Esophagus mucosa (tissue), 1 donor: ENCODE results near the gene MRPS15. TPM values are rescaled to one million over a fixed set of nuclear protein-coding genes. Genes with fewer than 3 reads are reported as not detected.
"Not testable (repeated sequence)": the region's sequence is repeated elsewhere in the genome, so short reads cannot be mapped to it uniquely, and the experiment has no call there.

Experiments
- ATAC-seq: fragments of 200-7000 bp; cut with Tn5 transposase; one replicate; pipeline ENCODE4 v1.9.1; 2020
- total RNA-seq: library from RNA; stranded (reverse); gene quantifications from one replicate; pipeline ENCODE4 v1.2.4, GENCODE V29; 2023
- donor health status: DM: yes; HTN: yes; CAD: no.

MRPS15 gene
- total RNA-seq, 1 donor from 2014 or later: 89.4 TPM

GRCh38 chr1:36482724-36483388 is 18.7 kb upstream of the MRPS15 start, which contains the start of gene CSF3R:
Gene CSF3R, minus strand, starts transcription at chr1:36482913. Its CDS starts 3,417 bp downstream, at chr1:36479496.
- no peak for ATAC-seq

DNA sequence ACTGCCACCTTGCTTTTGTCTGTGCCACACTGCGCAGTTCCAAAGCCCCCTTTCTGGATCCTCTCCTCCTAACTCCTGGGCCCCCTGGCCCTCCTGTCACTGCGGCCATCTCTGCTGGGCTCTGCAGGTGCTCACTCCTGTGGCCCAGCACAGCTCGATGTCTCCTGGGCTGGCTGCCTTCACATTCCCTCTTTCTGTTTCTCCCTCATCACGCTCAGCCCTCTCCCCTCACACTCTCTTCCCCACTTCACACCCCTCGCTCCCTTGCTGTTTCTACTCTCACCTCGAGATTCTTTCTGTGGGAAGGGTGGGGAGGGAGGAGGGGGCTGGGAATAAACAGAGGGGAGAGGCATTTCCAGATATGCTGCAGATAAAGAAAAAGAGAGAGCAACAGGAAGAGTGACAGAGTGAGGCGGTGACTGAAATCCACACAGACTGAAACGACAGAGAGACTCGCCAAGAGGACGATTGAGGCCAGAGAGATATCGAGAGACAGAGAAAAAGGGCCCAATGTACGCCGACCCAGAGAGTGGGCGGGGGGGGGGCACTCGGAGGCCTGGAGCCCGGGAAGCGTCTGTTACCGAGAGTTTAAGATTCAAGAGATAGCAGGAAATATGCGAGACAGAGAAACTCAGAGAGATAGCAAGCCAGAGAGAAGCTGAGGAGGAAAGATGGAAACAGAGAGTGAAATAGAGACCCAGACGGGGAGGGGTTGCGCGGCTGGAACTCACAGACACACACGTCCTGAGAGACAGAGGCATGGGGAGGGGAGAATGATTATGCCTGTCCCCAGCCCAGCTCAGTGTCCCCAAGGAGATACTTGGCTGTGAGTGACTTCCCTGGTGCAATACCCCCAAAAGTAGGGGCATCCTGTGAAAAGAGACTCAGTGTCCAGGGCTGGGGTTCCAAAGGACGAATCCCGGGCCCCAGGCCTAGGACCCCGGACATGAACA is 17.9 kb upstream of the MRPS15 start:
- ATAC-seq: no peak

- no peak for ATAC-seq
These were observed 16.9 kb upstream of the MRPS15 start for GRCh38 chr1:36481091-36481490.

- no peak for ATAC-seq
These were observed 16.0 kb upstream of the MRPS15 start for GRCh38 chr1:36480161-36480560.

GRCh38 chr1:36479505-36480051 is 15.4 kb upstream of the MRPS15 start:
- no peak for ATAC-seq

GRCh38 chr1:36477615-36478014 is 13.4 kb upstream of the MRPS15 start:
- ATAC-seq: not testable (repeated sequence)

GRCh38 chr1:36476945-36477344 is 12.8 kb upstream of the MRPS15 start:
- ATAC-seq: no peak

- no peak for ATAC-seq
These were observed 11.9 kb upstream of the MRPS15 start for GRCh38 chr1:36475910-36476604.

DNA sequence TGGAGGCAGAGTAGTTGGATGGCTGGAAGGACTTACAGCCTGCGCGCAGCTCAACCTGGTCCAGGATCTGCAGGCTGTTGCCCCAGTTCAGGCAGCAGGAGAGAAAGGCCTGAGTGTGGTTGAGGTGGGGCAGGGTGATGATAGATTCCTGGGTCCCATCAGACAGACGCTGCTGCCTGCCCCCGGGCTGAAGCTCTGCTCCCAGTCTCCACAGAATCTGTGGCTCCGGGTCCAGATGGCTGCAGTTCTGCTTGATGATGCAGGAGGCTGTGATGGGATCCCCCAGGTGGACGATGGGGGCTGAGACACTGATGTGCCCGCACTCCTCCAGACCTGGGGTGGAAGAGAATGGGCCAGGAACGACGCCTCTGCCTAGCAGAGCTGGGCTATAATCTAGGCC is 11.2 kb upstream of the MRPS15 start:
- no peak for ATAC-seq

DNA sequence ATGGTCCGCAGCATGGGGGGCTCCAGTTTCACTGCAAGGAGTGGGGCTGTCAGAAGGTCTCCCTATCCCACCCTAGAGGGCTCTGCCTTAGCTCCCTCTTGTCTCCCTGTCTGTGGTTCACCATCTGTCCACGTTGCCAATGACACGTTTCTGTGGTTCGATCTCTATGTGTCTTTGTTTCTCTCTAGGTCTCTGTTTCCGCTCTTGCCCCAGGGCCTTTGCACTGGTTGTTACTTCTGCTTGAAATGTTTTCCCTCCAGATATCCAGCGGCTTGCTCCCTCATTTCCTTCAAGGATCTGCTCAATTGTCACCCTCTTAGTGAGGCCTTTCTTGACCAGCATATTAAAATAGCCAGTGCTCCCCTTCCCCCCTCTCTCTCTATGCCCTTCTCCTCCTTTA is 8.5 kb upstream of the MRPS15 start:
- ATAC-seq: no peak

- ATAC-seq: peak; percentile 9
These were observed 7.9 kb upstream of the MRPS15 start for GRCh38 chr1:36471830-36472641.

- ATAC-seq: no peak
These were observed 5.0 kb upstream of the MRPS15 start for GRCh38 chr1:36469163-36469562.

GRCh38 chr1:36467700-36468455 is 3.7 kb upstream of the MRPS15 start:
- ATAC-seq: no peak

DNA sequence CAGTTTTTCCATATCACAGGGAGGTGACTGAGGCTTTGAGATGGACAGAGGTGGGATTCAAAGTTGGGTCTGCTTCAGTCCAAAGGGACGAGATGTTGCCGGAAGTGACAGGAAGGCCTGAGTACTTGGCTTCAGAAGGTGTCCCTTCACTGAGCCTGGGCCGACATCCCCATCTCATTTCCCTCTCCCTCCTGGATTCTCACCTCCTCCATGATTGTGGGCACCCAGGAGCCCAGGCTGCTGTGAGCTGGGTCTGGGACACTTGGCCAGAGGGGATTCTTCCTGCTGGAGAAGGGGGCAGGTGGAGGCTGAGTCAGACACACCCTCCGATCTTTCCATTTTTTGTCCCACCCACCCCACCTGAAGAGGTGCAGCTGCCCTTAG is 2.8 kb upstream of the MRPS15 start:
- ATAC-seq: no peak

DNA sequence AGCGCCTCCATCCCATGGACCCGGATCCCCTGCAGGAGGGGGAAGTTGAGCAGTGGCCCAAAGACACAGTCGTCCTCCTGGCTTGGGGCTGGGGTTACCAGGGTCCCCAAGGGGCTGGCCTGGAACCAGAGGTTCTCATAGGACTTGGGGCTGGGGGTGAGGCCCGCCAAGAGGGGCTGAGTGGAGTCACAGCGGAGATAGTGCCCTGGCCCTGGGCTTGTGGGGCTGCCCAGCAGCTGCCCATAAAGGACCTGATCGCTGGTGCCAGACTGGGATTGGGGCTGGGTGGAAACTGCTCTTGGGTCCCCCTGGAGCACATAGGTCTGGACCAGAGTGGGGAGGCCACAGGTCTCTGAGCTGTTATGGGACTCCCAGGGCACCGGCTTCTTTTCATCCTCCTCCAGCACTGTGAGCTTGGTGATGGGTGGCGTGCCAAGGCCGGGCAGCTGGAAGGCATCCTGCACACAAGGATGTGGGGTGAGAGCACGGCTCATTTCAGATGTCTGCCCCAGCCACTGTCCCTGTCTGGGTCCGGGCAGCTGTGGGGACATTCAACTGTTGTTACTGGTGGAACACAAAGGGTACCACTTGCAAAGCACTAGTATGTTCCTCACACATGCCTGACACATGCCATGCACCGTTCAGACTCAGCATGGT is 2.3 kb upstream of the MRPS15 start:
- ATAC-seq: no peak

DNA sequence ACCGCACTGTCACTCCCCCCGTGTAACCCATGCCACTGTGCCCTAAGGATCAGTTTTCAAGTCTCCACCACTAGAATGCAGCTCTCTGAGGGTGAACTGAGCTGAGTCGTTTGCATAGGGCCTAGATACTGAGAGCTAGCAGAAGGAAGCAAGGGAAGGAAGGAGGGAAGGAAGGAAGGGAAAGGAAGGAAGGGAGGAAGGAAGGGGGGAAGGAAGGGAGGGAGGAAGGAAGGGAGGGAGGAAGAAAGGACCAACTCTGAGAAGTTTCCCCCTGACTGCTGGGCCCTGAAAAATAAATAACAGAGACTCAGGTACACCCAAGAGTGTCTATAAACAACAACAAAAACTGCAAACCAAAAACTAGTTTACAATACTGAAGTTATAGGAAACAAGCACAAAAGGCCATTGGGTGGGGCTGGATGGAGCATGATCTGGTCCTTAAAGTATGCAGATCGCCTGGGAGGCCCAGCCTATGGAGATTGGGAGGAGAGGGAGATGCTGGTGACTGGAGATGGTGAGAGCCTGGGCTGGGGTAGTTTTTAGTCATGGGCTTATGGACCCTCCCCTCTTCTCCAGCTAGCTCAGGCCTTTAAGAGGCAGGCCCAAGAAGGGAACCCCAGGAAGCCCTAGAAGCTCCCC is 1.7 kb upstream of the MRPS15 start:
- ATAC-seq: no peak

- peak; percentile 28 for ATAC-seq
These were observed 615 bp upstream of the MRPS15 start for GRCh38 chr1:36464605-36465393.

DNA sequence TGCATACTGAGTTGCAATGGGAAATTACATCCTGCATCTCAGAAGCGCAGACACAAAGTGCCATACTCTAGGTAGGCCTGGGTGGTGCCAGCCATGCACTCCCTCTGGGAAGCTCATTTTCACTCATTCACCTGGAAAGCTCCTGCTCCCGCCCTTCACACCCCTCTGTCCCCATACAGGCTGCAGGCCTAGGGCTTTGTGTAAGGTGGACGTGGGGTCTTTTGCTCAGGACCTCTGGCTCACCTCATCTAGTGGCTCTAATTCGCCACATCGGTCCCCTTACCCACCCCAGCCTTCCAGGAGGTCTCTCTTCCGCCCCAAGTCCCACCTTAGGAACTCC is 751 bp downstream of the MRPS15 start:
- peak; percentile 27 for ATAC-seq

- ATAC-seq: peak; percentile 14
These were observed 5.3 kb downstream of the MRPS15 start for GRCh38 chr1:36458910-36459309.
